Testis (tissue), 3 donors: ENCODE data around the gene RAPGEFL1. TPM values are rescaled to one million over a fixed set of nuclear protein-coding genes. Genes with fewer than 3 reads are reported as not detected.
A peak's percentile ranks its signal among the peaks of the same experiment; 100 is the strongest.
"Not testable (repeated sequence)": the region's sequence is repeated elsewhere in the genome, so short reads cannot be mapped to it uniquely, and the experiment has no call there.

Experiments
- DNase-seq: peaks from one replicate; pipeline ENCODE4 v3.0.0-alpha.2; 2019
- H3K27ac ChIP-seq, 2 donors: fragments of 200-600 bp; sonication (generic); one replicate each; pipeline ENCODE4 v1.5.1; 2019
- H3K27me3 ChIP-seq: fragments of 200-600 bp; sonication (generic); one replicate; pipeline ENCODE4 v1.5.1; 2019
- H3K36me3 ChIP-seq: fragments of 200-600 bp; sonication (generic); one replicate; pipeline ENCODE4 v1.5.1; 2017; ENCODE audit warnings: low read depth; ENCODE audit errors: missing control alignments
- H3K4me1 ChIP-seq: fragments of 200-600 bp; sonication (generic); one replicate; pipeline ENCODE4 v1.5.1; 2019
- H3K4me3 ChIP-seq, 2 donors: fragments of 200-600 bp; sonication (generic); one replicate each; pipeline ENCODE4 v1.5.1; 2017 to 2019
- H3K9me3 ChIP-seq: fragments of 200-600 bp; sonication (generic); one replicate; pipeline ENCODE4 v1.5.1; 2017
- POLR2A ChIP-seq: fragments of 450-650 bp; IDR thresholded peaks from one replicate; pipeline ENCODE4 v1.6.1; 2017; ENCODE audit warnings: antibody characterized with exemption, mild to moderate bottlenecking, moderate library complexity
- WGBS, 2 donors: methylation state at CpG; one replicate each; pipeline ENCODE4 v1.1.5; 2018; 5-methylcytosine and 5-hydroxymethylcytosine counted together
- intact Hi-C: fragments of 100-400 bp; cut with DNase I; formaldehyde crosslinking; loops from one replicate; pipeline ENCODE4 v1.15.1; 2023; ENCODE audit warnings: low total_unique reads
- polyA plus RNA-seq: library from polyadenylated mRNA; stranded (reverse); fragments of 350-450 nt; fragmentation: Illumina TruSeq; extraction: RNeasy Lipid Tissue Mini Kit (QIAGEN cat#74804); gene quantifications from one replicate; pipeline ENCODE4 v1.2.3, GENCODE V29; 2014; ENCODE audit warnings: low read depth, low replicate concordance; ENCODE audit not compliant: insufficient read depth
- total RNA-seq, 2 donors: library from RNA; depleted of rRNA; stranded (reverse); fragments of >200 nt; gene quantifications; one replicate each; pipeline ENCODE4 v1.2.3, GENCODE V29; 2016
- TF ChIP-seq, protein P1 (sequence below), 3 experiments: fragments of 450-650 bp in 2 of 3; fragments of 200-600 bp in 1 of 3; sonication (generic) in 1 of 3; IDR thresholded peaks; one replicate each; pipeline ENCODE4 v1.5.1; 2016 to 2019; ENCODE audit warnings: antibody characterized with exemption in 3 of 3, mild to moderate bottlenecking in 2 of 3, moderate library complexity in 1 of 3

The RAPGEFL1 gene
- total and polyA plus RNA-seq, 3 donors from 2014 or later, result 13.6 to 23.9 (median 22.3) TPM

DNA sequence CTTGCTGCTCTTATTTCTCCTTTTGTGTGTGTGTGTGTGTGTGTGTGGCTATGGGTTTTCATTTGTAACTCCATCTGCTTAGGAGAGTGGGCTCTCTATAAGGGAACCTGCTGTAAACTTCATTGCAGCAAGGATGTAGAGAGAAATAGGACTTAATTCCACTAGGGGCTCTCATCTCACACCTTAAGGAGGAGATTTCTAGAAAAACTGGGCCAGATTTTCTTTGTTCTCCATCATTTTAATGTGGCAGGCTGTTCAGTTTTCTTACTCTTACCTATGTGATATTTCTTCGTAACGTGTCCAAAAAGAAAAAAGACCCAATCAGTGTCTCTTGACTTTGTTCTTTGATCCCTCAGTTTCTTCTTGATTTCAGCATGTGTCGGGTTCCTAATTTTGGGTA is 41.5 kb upstream of the RAPGEFL1 start:
- intact Hi-C loops, result no loop called here

DNA sequence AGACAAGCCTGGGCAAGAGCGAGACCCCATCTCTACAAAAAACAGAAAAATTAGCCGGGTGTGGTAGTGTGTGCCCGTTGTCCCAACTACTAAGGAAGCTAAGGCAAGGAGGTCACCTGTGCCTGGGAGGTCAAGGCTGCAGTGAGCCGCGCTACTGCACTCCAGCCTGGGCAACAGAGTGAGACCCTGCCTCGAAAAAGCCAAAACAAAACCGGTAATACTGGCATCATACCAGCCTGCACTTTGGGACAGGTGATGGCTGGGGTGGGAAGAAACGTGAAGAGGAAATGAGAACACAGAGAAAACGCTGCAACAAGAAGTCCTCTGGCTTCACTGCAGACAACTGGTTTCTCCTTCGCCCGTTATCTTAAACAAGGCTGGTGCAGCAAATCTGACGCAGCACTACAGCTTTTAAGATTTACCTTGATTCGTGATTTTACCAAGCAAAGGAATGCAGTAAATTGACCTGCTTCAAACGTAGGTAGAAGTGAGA is 37.7 kb upstream of the RAPGEFL1 start:
- Histone ChIP-seq H3K36me3 (no peaks in the 10 kb centered on the region), H3K27me3 (no peaks in the 10 kb centered on the region), H3K9me3 (no peaks in the 10 kb centered on the region), H3K4me1 (peaks cover 18% of the 10 kb centered on the region), H3K4me3 (peak overlapping the region; percentile 95 to 98), H3K27ac (peak overlapping the region; percentile 99)
- no peak for DNase-seq
- no peak for TF ChIP-seq POLR2A
- TF ChIP-seq, protein P1, sequence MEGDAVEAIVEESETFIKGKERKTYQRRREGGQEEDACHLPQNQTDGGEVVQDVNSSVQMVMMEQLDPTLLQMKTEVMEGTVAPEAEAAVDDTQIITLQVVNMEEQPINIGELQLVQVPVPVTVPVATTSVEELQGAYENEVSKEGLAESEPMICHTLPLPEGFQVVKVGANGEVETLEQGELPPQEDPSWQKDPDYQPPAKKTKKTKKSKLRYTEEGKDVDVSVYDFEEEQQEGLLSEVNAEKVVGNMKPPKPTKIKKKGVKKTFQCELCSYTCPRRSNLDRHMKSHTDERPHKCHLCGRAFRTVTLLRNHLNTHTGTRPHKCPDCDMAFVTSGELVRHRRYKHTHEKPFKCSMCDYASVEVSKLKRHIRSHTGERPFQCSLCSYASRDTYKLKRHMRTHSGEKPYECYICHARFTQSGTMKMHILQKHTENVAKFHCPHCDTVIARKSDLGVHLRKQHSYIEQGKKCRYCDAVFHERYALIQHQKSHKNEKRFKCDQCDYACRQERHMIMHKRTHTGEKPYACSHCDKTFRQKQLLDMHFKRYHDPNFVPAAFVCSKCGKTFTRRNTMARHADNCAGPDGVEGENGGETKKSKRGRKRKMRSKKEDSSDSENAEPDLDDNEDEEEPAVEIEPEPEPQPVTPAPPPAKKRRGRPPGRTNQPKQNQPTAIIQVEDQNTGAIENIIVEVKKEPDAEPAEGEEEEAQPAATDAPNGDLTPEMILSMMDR (IDR thresholded peaks at IDR 0.05), result no peak
- intact Hi-C loops, result no loop called here
- WGBS, 2 donors, result 2 to 7% methylated on average over 11 to 14 of the region's 14 CpGs

More for the DNA sequence above, 41.5 kb upstream of the RAPGEFL1 start:
- H3K4me1 ChIP-seq, result peaks cover 11% of the 10 kb centered on the region
- no peaks in the 10 kb centered on the region for H3K9me3 ChIP-seq
- H3K4me3 ChIP-seq, result no peak overlapping the region
- WGBS, 2 donors, result 92 to 95% methylated on average over 3 of the region's 3 CpGs
- H3K27me3 ChIP-seq, result no peaks in the 10 kb centered on the region
- H3K27ac ChIP-seq, result peak overlapping the region in 1 of 2 donors; percentile 21
- DNase-seq, result no peak
- H3K36me3 ChIP-seq, result no peaks in the 10 kb centered on the region
- TF ChIP-seq, protein P1 (IDR thresholded peaks at IDR 0.05), result no peak
- TF ChIP-seq POLR2A, result no peak

DNA sequence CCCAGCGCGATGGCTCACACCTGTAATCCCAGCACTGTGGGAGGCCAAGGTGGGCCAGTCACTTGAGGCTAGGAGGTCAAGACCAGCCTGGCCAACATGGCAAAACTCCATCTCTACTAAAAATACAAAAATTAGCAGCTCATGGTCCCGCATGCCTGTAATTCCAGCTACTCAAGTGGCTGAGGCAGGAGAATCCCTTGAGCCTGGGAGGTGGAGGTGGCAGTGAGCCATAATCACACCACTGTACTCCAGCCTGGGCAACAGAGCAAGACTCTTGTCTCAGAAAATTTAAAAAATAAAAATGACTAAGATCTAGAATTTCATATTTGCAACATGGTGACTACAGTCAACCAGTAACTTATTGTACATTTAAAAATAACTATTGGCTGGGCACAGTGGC is 34.1 kb upstream of the RAPGEFL1 start:
- DNase-seq, H3K4me3 ChIP-seq, intact Hi-C loops, H3K27me3 ChIP-seq, H3K36me3 ChIP-seq, H3K27ac ChIP-seq, H3K9me3 ChIP-seq: not testable (repeated sequence)
- peaks cover 17% of the 10 kb centered on the region for H3K4me1 ChIP-seq
- 83 to 90% methylated on average over 3 of the region's 3 CpGs for WGBS, 2 donors

DNA sequence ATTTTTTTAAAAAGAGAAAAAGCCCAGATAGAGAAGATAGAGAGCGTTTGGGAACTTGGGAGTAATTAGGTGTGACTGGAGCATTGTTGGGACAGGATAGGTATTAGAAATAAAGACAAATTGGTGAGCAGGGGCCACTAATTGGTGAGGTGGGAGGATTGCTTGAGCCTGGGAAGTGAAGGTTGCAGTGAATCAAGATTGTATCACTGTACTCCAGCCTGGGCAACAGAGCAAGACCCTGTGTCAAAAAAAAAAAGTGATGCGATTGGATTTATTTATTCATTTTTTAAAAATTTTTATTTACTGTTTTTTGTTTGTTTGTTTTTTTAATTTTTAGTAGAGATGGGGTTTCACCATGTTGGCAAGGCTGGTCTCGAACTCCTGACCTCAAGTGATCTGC is 31.8 kb upstream of the RAPGEFL1 start:
- intact Hi-C loops, result no loop called here
- Histone ChIP-seq H3K4me1 (peaks cover 7% of the 10 kb centered on the region), H3K27me3 (no peaks in the 10 kb centered on the region), H3K4me3 (no peak overlapping the region), H3K36me3 (no peaks in the 10 kb centered on the region), H3K9me3 (no peaks in the 10 kb centered on the region), H3K27ac (no peak overlapping the region)
- no peak for DNase-seq
- TF ChIP-seq POLR2A, result no peak
- TF ChIP-seq, protein P1 (IDR thresholded peaks at IDR 0.05), result no peak
- WGBS, 2 donors, result 93 to 99% methylated on average over 3 of the region's 3 CpGs

DNA sequence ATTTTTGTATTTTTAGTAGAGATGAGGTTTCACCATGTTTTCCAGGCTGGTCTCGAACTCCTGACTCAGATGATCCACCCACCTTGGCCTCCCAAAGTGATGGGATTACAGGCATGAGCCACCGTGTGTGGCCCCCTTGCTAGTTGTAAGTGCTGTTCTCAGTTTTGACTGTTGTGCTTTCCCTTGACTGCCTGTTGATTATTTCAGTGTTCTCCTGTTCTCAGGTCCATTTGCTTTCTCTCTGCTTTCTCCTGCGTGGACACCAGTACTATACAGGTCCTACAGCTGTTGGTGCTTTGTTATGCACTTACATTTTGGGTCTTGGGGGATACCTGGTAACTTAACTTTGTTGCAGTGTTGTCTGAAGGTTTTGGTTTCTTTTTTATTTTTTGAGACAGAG is 28.7 kb upstream of the RAPGEFL1 start:
- H3K27me3 ChIP-seq, result no peaks in the 10 kb centered on the region
- H3K9me3 ChIP-seq, result no peaks in the 10 kb centered on the region
- WGBS, 2 donors, result 88 to 90% methylated on average over 3 of the region's 3 CpGs
- H3K4me3 ChIP-seq, result no peak overlapping the region
- H3K27ac ChIP-seq, result no peak overlapping the region
- H3K36me3 ChIP-seq, result no peaks in the 10 kb centered on the region
- H3K4me1 ChIP-seq, result no peaks in the 10 kb centered on the region
- intact Hi-C loops, result no loop called here
- TF ChIP-seq, protein P1 (IDR thresholded peaks at IDR 0.05), result no peak
- TF ChIP-seq POLR2A, result no peak
- DNase-seq, result no peak
